HG03575 (cell line): ENCODE data around the gene ZNF432.
"Not testable (repeated sequence)": the region's sequence is repeated elsewhere in the genome, so short reads cannot be mapped to it uniquely, and the experiment has no call there.

Source experiments
- ATAC-seq: cut with Tn5 transposase; IDR thresholded peaks from one replicate; pipeline ENCODE4 v1.9.1; 2021; ENCODE audit not compliant: unreplicated experiment, insufficient number of reproducible peaks, low FRiP score; ENCODE audit errors: extremely low read depth

Gene ZNF432

GRCh38 chr19:52048555-52049501 is at the start of gene ZNF432:
TSS of gene ZNF432 (minus strand) at chr19:52048838. CDS start at chr19:52046868, 1,970 bp downstream.
- no peak for ATAC-seq

GRCh38 chr19:52096416-52096815 is 47.8 kb upstream of the ZNF432 start:
- not testable (repeated sequence) for ATAC-seq

GRCh38 chr19:52095172-52096014 is 46.8 kb upstream of the ZNF432 start, which contains the start of gene ZNF841:
TSS of gene ZNF841 (minus strand) at chr19:52095765. CDS start at chr19:52084801, 10,964 bp downstream.
- no peak for ATAC-seq

- ATAC-seq = no peak
Measured at GRCh38 chr19:52094526-52095130, 46.0 kb upstream of the ZNF432 start.

GRCh38 chr19:52086481-52086880 is 37.8 kb upstream of the ZNF432 start:
- no peak for ATAC-seq

GRCh38 chr19:52070496-52070895 is 21.9 kb upstream of the ZNF432 start:
- ATAC-seq = no peak

- ATAC-seq = no peak
Measured at GRCh38 chr19:52069653-52070052, 21.0 kb upstream of the ZNF432 start.

- no peak for ATAC-seq
Measured at GRCh38 chr19:52066258-52066863, 17.7 kb upstream of the ZNF432 start.

GRCh38 chr19:52065399-52065798 is 16.8 kb upstream of the ZNF432 start:
- no peak for ATAC-seq

GRCh38 chr19:52056480-52056879 is 7.8 kb upstream of the ZNF432 start:
- ATAC-seq = not testable (repeated sequence)

- not testable (repeated sequence) for ATAC-seq
Measured at GRCh38 chr19:52051736-52052135, 3.1 kb upstream of the ZNF432 start.

- no peak for ATAC-seq
Measured at GRCh38 chr19:52039169-52039568, 9.5 kb downstream of the ZNF432 start.

- ATAC-seq = no peak
Measured at GRCh38 chr19:52034051-52034728, 14.4 kb downstream of the ZNF432 start.

- no peak for ATAC-seq
Measured at GRCh38 chr19:52028780-52029123, 19.9 kb downstream of the ZNF432 start.

GRCh38 chr19:52028027-52028779 is 20.4 kb downstream of the ZNF432 start, which contains the start of gene ZNF614:
TSS of gene ZNF614 (minus strand) at chr19:52028379. CDS start at chr19:52025745, 2,634 bp downstream.
- peak; percentile 69 for ATAC-seq

- not testable (repeated sequence) for ATAC-seq
Measured at GRCh38 chr19:52026255-52026990, 22.2 kb downstream of the ZNF432 start.

GRCh38 chr19:52024478-52024877 is 24.2 kb downstream of the ZNF432 start:
- ATAC-seq = not testable (repeated sequence)
